Neural crest cell (in vitro differentiated cells): ENCODE measurements around the gene FCN2. TPM values are rescaled to one million over a fixed set of nuclear protein-coding genes. Genes with fewer than 3 reads are reported as not detected.

ENCODE experiments used
- DNase-seq: peaks from one replicate; pipeline ENCODE4 v3.0.0; 2021; ENCODE audit warnings: low read depth, mixed read lengths, low spot score
- H3K27ac Mint-ChIP-seq: one replicate; pipeline ENCODE4 v1.8.0; 2021; ENCODE audit warnings: mild to moderate bottlenecking, mixed read lengths; ENCODE audit not compliant: unreplicated experiment
- H3K27me3 Mint-ChIP-seq: 2 replicates; pipeline ENCODE4 v1.8.0; 2021; ENCODE audit warnings: low read depth, mild to moderate bottlenecking, mixed read lengths
- H3K36me3 Mint-ChIP-seq: 2 replicates; pipeline ENCODE4 v1.8.0; 2021; ENCODE audit warnings: low read depth, mild to moderate bottlenecking, mixed read lengths
- H3K4me1 Mint-ChIP-seq: 2 replicates; pipeline ENCODE4 v1.8.0; 2021; ENCODE audit warnings: mixed read lengths
- H3K4me3 Mint-ChIP-seq: one replicate; pipeline ENCODE4 v1.8.0; 2021; ENCODE audit warnings: mild to moderate bottlenecking, mixed read lengths
- H3K9me3 Mint-ChIP-seq: 2 replicates; pipeline ENCODE4 v1.8.0; 2021; ENCODE audit warnings: mixed read lengths
- CTCF ChIP-seq: fragments of 200-600 bp; sonication (generic); conservative IDR thresholded peaks from 2 replicates; pipeline ENCODE4 v1.5.0; 2021; ENCODE audit warnings: antibody characterized with exemption, mild to moderate bottlenecking
- total RNA-seq: library from RNA; stranded (reverse); gene quantifications from 2 replicates; pipeline ENCODE4 v1.2.1, GENCODE V29; 2021

Gene FCN2
- total RNA-seq, 1 donor from 2014 or later, result not detected

GRCh38 chr9:134860510-134860909 is 20.1 kb upstream of the FCN2 start:
- Mint-ChIP-seq H3K27ac (no peak overlapping the region), H3K9me3 (peaks cover 2% of the 10 kb centered on the region), H3K4me1 (no peaks in the 10 kb centered on the region), H3K27me3 (peaks cover 12% of the 10 kb centered on the region), H3K36me3 (no peaks in the 10 kb centered on the region), H3K4me3 (no peak overlapping the region)
- no peak for TF ChIP-seq CTCF
- no peak for DNase-seq

GRCh38 chr9:134861595-134862334 is 18.8 kb upstream of the FCN2 start:
- Mint-ChIP-seq H3K27ac (no peak overlapping the region), H3K27me3 (peaks cover 10% of the 10 kb centered on the region), H3K36me3 (no peaks in the 10 kb centered on the region), H3K4me3 (no peak overlapping the region), H3K9me3 (peaks cover 2% of the 10 kb centered on the region), H3K4me1 (no peaks in the 10 kb centered on the region)
- TF ChIP-seq CTCF, result no peak
- DNase-seq, result no peak

DNA sequence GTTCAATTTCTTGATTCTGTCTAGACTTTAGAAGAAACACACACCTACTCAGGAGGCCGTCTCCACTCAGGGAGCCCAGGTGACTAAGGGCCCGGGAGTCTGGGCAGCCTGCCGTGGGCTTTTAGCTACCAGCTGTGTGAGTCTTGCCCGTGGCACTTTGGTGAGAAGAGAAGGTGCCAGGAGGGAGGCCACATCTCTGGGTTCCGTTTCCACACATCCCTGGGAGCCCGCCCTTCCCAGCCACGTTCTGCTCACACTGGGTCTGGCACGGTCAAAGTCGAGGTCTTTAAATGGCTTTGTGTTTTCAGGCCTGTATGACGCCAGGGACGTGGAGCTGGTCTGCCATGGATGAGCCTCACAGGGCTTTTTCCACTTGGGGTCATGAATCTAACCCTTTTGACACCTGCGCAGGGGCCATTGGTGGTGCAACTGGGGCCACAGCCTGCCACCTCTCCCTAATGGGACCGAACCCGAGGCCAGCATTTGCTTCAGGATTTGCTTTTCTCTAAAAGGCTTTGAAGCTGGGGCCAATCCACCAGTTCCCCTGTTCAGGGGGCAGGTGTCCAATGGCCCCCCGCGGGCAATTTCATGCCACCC is 17.2 kb upstream of the FCN2 start:
- H3K4me3 Mint-ChIP-seq, result no peak overlapping the region

DNA sequence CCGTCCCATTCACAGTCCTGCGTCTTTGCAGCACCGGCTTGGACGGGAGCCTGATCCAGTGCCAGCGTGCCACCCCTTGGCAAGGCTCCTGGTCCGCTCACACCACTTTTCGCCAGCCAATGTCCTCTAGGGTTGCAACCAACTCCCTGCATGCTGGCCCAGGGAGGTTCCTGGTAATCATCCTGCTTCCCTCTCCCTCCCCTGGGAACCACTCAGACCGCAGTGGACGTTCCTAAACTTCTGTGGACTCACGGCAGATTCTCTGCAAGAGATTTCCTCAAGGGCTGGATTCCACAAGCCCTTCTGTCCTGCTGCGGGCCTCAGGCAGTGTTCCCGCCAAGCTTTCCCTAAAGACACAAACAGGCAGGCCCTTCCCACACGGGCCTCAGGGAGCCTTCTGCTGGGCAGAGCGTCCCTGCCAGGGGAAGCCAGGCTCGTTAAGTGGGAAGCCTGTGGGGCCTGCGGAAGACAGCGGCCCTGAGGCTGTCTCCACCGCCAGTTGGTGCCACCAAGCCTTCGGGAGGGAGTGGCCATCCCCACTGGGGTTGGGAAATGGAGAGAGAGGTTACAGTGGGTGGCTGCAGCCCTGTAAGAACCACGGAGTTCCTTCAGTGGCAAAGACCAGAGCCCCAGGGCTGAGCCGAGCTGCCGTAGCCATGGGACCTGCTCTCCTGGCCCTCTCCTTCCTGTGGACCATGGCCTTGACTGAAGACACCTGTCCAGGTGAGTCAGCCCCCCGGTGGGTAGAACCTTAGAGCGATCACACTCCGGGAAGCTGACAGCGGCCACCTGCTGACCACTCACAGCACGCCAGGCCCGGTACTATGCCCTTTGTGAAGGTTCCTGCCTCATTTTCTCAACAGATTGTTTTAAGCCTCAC is 16.4 kb upstream of the FCN2 start:
- TF ChIP-seq CTCF, result no peak
- Mint-ChIP-seq H3K36me3 (no peaks in the 10 kb centered on the region), H3K27ac (peak overlapping the region; percentile 78), H3K4me3 (no peak overlapping the region), H3K9me3 (peaks cover 2% of the 10 kb centered on the region), H3K4me1 (no peaks in the 10 kb centered on the region), H3K27me3 (peaks cover 4% of the 10 kb centered on the region)
- no peak for DNase-seq

More for the DNA sequence above, 17.2 kb upstream of the FCN2 start:
- TF ChIP-seq CTCF, result no peak
- Mint-ChIP-seq H3K4me1 (no peaks in the 10 kb centered on the region), H3K27ac (no peak overlapping the region), H3K9me3 (peaks cover 2% of the 10 kb centered on the region), H3K36me3 (no peaks in the 10 kb centered on the region), H3K27me3 (peaks cover 4% of the 10 kb centered on the region)
- no peak for DNase-seq

DNA sequence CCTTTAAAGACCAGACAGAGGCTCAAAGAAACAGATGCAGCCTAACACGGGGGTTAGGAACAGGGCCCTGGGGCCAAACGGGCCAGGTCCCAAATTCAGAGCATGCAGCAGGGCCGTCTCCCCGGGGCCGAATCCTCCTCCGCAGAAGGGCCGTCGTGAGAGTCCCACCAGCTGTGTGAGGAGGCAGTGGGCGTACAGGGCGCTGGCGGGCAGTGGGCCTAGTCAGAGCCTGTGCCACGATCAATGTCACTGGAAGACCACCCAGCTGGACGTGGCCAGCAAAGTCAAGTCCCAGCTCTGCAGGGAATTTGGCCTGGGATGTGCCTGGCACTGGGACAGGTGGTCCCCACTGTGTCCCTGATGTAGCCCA is 15.8 kb upstream of the FCN2 start:
- no peak for DNase-seq
- TF ChIP-seq CTCF, result no peak
- Mint-ChIP-seq H3K27ac (no peak overlapping the region), H3K36me3 (no peaks in the 10 kb centered on the region), H3K4me1 (no peaks in the 10 kb centered on the region), H3K9me3 (peaks cover 2% of the 10 kb centered on the region), H3K4me3 (no peak overlapping the region), H3K27me3 (peaks cover 2% of the 10 kb centered on the region)
